CD14-positive monocyte (primary cell): Measurements from ENCODE around the gene ABCA12. TPM values are rescaled to one million over a fixed set of nuclear protein-coding genes. Genes with fewer than 3 reads are reported as not detected.

Experiments
- DNase-seq, 3 donors: peaks; one replicate each; pipeline ENCODE4 v3.0.0-alpha.2; 2011 to 2022
- H2AFZ ChIP-seq: 2 replicates; pipeline ENCODE4 v1.6.0; 2012; ENCODE audit warnings: mild to moderate bottlenecking, low read depth, low read length, inconsistent platforms; ENCODE audit not compliant: insufficient read depth, poor library complexity, severe bottlenecking
- H3K27ac ChIP-seq, 2 donors: 1 replicate in 1 of 2; 2 replicates in 1 of 2; pipeline ENCODE4 v1.5.1; 2012 to 2013; ENCODE audit warnings: low read length in 2 of 2, control low read depth in 1 of 2, inconsistent platforms in 1 of 2, low read depth in 1 of 2, mild to moderate bottlenecking in 1 of 2
- H3K27me3 ChIP-seq, 2 donors: one replicate each; pipeline versions ENCODE4 v1.6.0 to v1.6.1; 2011 to 2013; ENCODE audit warnings: low read length in 2 of 2; ENCODE audit not compliant: control insufficient read depth in 2 of 2, insufficient read depth in 2 of 2
- H3K36me3 ChIP-seq, 2 donors: replicated peaks in 1 of 2; 1 replicate in 1 of 2; 2 replicates in 1 of 2; pipeline versions ENCODE4 v1.5.1 to v1.6.1; 2012 to 2013; ENCODE audit warnings: low read length in 2 of 2, control low read depth in 1 of 2, inconsistent platforms in 1 of 2, mild to moderate bottlenecking in 1 of 2; ENCODE audit not compliant: insufficient read depth in 2 of 2, control insufficient read depth in 1 of 2
- H3K4me1 ChIP-seq, 2 donors: 1 replicate in 1 of 2; 2 replicates in 1 of 2; pipeline versions ENCODE4 v1.5.1 to v1.6.1; 2012 to 2013; ENCODE audit warnings: low read length in 2 of 2, control low read depth in 1 of 2, inconsistent platforms in 1 of 2, mild to moderate bottlenecking in 1 of 2, moderate library complexity in 1 of 2; ENCODE audit not compliant: insufficient read depth in 2 of 2, control insufficient read depth in 1 of 2
- H3K4me2 ChIP-seq: replicated peaks from 2 replicates; pipeline ENCODE3; 2012; ENCODE audit warnings: low read length, moderate library complexity, mild to moderate bottlenecking; ENCODE audit not compliant: poor library complexity, severe bottlenecking; ENCODE audit errors: extremely low read depth
- H3K4me3 ChIP-seq, 3 experiments: fragments of 200-600 bp in 1 of 3; sonication (generic) in 1 of 3; replicated peaks in 1 of 3; 1 replicate in 2 of 3; 2 replicates in 1 of 3; pipeline ENCODE4 v1.5.1; 2011 to 2013; ENCODE audit warnings: low read length in 3 of 3, mild to moderate bottlenecking in 3 of 3, control low read depth in 2 of 3, low read depth in 2 of 3, inconsistent platforms in 1 of 3, moderate library complexity in 1 of 3
- H3K79me2 ChIP-seq: 2 replicates; pipeline ENCODE4 v1.6.0; 2012; ENCODE audit warnings: mild to moderate bottlenecking, control low read depth, inconsistent platforms, low read length, moderate library complexity; ENCODE audit not compliant: insufficient read depth
- H3K9ac ChIP-seq: 2 replicates; pipeline ENCODE4 v1.6.0; 2017; ENCODE audit warnings: low read length, mild to moderate bottlenecking; ENCODE audit not compliant: insufficient read depth, poor library complexity, severe bottlenecking
- H3K9me3 ChIP-seq, 2 donors: replicated peaks in 1 of 2; 1 replicate in 1 of 2; 2 replicates in 1 of 2; pipeline versions ENCODE4 v1.5.1 to v1.6.1; 2012 to 2013; ENCODE audit warnings: low read length in 2 of 2, control low read depth in 1 of 2; ENCODE audit not compliant: control insufficient read depth in 1 of 2, insufficient read depth in 1 of 2
- H4K20me1 ChIP-seq: 2 replicates; pipeline ENCODE4 v1.6.0; 2012; ENCODE audit warnings: mild to moderate bottlenecking, low read length, control low read depth, moderate library complexity; ENCODE audit not compliant: insufficient read depth
- H3K27ac Mint-ChIP-seq, 7 donors: one replicate each; pipeline ENCODE4 v1.8.0; 2020; ENCODE audit warnings: mild to moderate bottlenecking in 7 of 7, mixed read lengths in 7 of 7, moderate library complexity in 6 of 7, inconsistent platforms in 2 of 7
- H3K27me3 Mint-ChIP-seq, 3 donors: one replicate each; pipeline ENCODE4 v1.8.0; 2021 to 2022; ENCODE audit warnings: low read depth in 3 of 3, mild to moderate bottlenecking in 3 of 3, mixed read lengths in 3 of 3, moderate library complexity in 3 of 3, inconsistent platforms in 1 of 3
- H3K36me3 Mint-ChIP-seq, 2 donors: one replicate each; pipeline ENCODE4 v1.8.0; 2020; ENCODE audit warnings: mixed read lengths in 2 of 2, inconsistent platforms in 1 of 2, mild to moderate bottlenecking in 1 of 2
- H3K4me1 Mint-ChIP-seq: one replicate; pipeline ENCODE4 v1.8.0; 2020; ENCODE audit warnings: mild to moderate bottlenecking, mixed read lengths
- H3K4me3 Mint-ChIP-seq, 2 donors: one replicate each; pipeline ENCODE4 v1.8.0; 2020; ENCODE audit warnings: mild to moderate bottlenecking in 2 of 2, mixed read lengths in 2 of 2, moderate library complexity in 1 of 2
- H3K9me3 Mint-ChIP-seq, 7 donors: one replicate each; pipeline ENCODE4 v1.8.0; 2020 to 2022; ENCODE audit warnings: mixed read lengths in 7 of 7, mild to moderate bottlenecking in 6 of 7, moderate library complexity in 6 of 7, inconsistent platforms in 2 of 7
- CTCF ChIP-seq: fragments of 200-600 bp; IDR thresholded peaks from one replicate; pipeline ENCODE4 v1.8.0; 2022; ENCODE audit warnings: antibody characterized with exemption, mild to moderate bottlenecking
- WGBS: methylation state at CpG from one replicate; pipeline ENCODE4 v1.1.5; 2013; ENCODE audit warnings: missing lambda C conversion rate; ENCODE audit not compliant: insufficient coverage; 5-methylcytosine and 5-hydroxymethylcytosine counted together
- intact Hi-C, 2 donors: fragments of 100-400 bp; cut with micrococcal nuclease; formaldehyde crosslinking; loops; one replicate each; pipeline versions ENCODE4 v1.15.0 to v1.15.1; 2023
- polyA plus RNA-seq, 3 donors: library from polyadenylated mRNA; depleted of rRNA in 1 of 3; unstranded in 2 of 3; stranded (reverse) in 1 of 3; fragments of 300-500 nt in 2 of 3; fragments of >200 nt in 1 of 3; fragmentation: Illumina TruSeq in 2 of 3; gene quantifications; 1 replicate in 2 of 3; 2 replicates in 1 of 3; pipeline ENCODE4 v1.2.3, GENCODE V29; 2012 to 2021

ABCA12 gene
- polyA plus RNA-seq, 3 donors: not detected

DNA sequence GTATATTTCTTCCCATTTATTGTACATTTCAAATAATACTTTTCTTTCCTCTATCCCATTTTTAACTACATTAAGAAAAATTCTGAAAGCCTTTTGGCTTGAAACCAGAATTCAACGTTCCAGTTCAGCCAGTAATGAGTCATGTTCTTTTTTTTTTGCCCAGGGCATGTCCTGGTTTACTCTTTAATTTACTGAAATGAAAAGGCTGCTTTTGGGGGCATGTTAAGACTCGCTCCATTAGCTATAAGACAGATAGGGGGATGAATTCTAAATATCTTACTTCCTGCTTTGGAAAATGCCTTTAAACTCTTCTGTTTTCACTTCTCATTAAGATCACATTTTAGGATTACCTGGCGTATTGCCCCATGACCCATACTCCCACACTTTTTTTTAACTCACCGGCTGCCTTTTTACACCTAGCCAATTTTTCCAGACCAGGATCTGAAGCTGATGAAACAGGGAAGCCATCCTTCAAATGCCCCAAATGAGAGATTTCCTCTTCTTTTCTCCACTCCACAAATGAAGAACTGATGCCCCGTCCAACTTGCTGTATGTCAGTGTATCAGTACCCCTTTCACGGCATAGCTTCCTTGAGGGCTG, 585 bp downstream of the ABCA12 start:
- no peak overlapping the region for H2AFZ ChIP-seq
- Mint-ChIP-seq H3K9me3 (peaks cover 0 to 7% (median 2%) of the 10 kb centered on the region in 7 donors), H3K36me3 (no peaks in the 10 kb centered on the region), H3K27ac (no peak overlapping the region), H3K4me1 (no peaks in the 10 kb centered on the region), H3K4me3 (no peak overlapping the region), H3K27me3 (peaks cover 0 to 2% (median 0%) of the 10 kb centered on the region in 3 donors)
- no peak for DNase-seq
- no peak overlapping the region for H3K4me2 ChIP-seq
- no peak for TF ChIP-seq CTCF
- H3K79me2 ChIP-seq: no peaks in the 10 kb centered on the region
- intact Hi-C loops: no loop called here
- H3K36me3 ChIP-seq: no peaks in the 10 kb centered on the region
- no peaks in the 10 kb centered on the region for H3K27me3 ChIP-seq
- no peaks in the 10 kb centered on the region for H4K20me1 ChIP-seq
- H3K9me3 ChIP-seq: no peaks in the 10 kb centered on the region
- no peak overlapping the region for H3K4me3 ChIP-seq
- WGBS: 96% methylated on average over 2 of the region's 6 CpGs
- no peak overlapping the region for H3K27ac ChIP-seq
- H3K4me1 ChIP-seq: no peaks in the 10 kb centered on the region
- no peak overlapping the region for H3K9ac ChIP-seq

GRCh38 chr2:215137329-215137686, 1.1 kb downstream of the ABCA12 start:
- H3K4me3 Mint-ChIP-seq: no peak overlapping the region
- Histone ChIP-seq H3K27ac (no peak overlapping the region), H4K20me1 (no peaks in the 10 kb centered on the region), H3K4me2 (no peak overlapping the region), H3K27me3 (no peaks in the 10 kb centered on the region), H3K4me1 (no peaks in the 10 kb centered on the region), H3K9me3 (no peaks in the 10 kb centered on the region), H3K4me3 (no peak overlapping the region), H3K36me3 (no peaks in the 10 kb centered on the region), H3K9ac (no peak overlapping the region), H2AFZ (no peak overlapping the region), H3K79me2 (no peaks in the 10 kb centered on the region)
- H3K9me3 Mint-ChIP-seq: peaks cover 0 to 7% (median 2%) of the 10 kb centered on the region in 7 donors
- TF ChIP-seq CTCF: no peak
- H3K27ac Mint-ChIP-seq: no peak overlapping the region
- intact Hi-C loops: no loop called here
- no CpG with 5 or more reads among the region's 3 CpGs for WGBS
- no peak for DNase-seq
- no peaks in the 10 kb centered on the region for H3K4me1 Mint-ChIP-seq
- H3K36me3 Mint-ChIP-seq: no peaks in the 10 kb centered on the region
- H3K27me3 Mint-ChIP-seq: peaks cover 0 to 2% (median 0%) of the 10 kb centered on the region in 3 donors
